Vagina (tissue), 2 donors: Measurements from ENCODE around the gene GPR173. TPM values are rescaled to one million over a fixed set of nuclear protein-coding genes. Genes with fewer than 3 reads are reported as not detected.

Experiments used
- DNase-seq, 2 donors: peaks; one replicate each; pipeline ENCODE4 v3.0.0-alpha.2; 2017; ENCODE audit errors: extremely low spot score in 2 of 2
- H3K27ac ChIP-seq: fragments of 200-600 bp; sonication (generic); one replicate; pipeline ENCODE4 v1.5.1; 2019
- H3K27me3 ChIP-seq: fragments of 200-600 bp; sonication (generic); one replicate; pipeline ENCODE4 v1.5.1; 2019
- H3K36me3 ChIP-seq, 2 donors: fragments of 200-600 bp; sonication (generic); one replicate each; pipeline ENCODE4 v1.5.1; 2017 to 2019
- H3K4me1 ChIP-seq: fragments of 200-600 bp; sonication (generic); one replicate; pipeline ENCODE4 v1.5.1; 2019
- H3K4me3 ChIP-seq, 2 donors: fragments of 200-600 bp; sonication (generic); 1 replicate in 1 of 2; 2 replicates in 1 of 2; pipeline ENCODE4 v1.5.1; 2016 to 2019
- H3K9me3 ChIP-seq: fragments of 200-600 bp; sonication (generic); one replicate; pipeline ENCODE4 v1.5.1; 2019
- CTCF ChIP-seq, 3 experiments: fragments of 450-650 bp in 2 of 3; fragments of 200-600 bp in 1 of 3; sonication (generic) in 1 of 3; IDR thresholded peaks; one replicate each; pipeline ENCODE4 v1.5.1; 2017 to 2019; ENCODE audit warnings: antibody characterized with exemption in 3 of 3, mild to moderate bottlenecking in 2 of 3, moderate library complexity in 2 of 3
- POLR2A ChIP-seq, 2 donors: fragments of 450-650 bp; IDR thresholded peaks; one replicate each; pipeline ENCODE4 v1.6.1; 2017; ENCODE audit warnings: antibody characterized with exemption in 2 of 2, mild to moderate bottlenecking in 2 of 2, moderate library complexity in 2 of 2
- POLR2AphosphoS5 ChIP-seq, 2 donors: sonication (generic); formaldehyde crosslinking; IDR thresholded peaks; one replicate each; pipeline ENCODE4 v1.9.0; 2017; ENCODE audit warnings: antibody characterized with exemption in 2 of 2, mild to moderate bottlenecking in 2 of 2, low read depth in 1 of 2; ENCODE audit not compliant: insufficient read depth in 1 of 2
- intact Hi-C: fragments of 100-400 bp; cut with DNase I; formaldehyde crosslinking; loops from one replicate; pipeline ENCODE4 v1.15.1; 2023
- total RNA-seq: library from RNA; depleted of rRNA; stranded (reverse); fragments of >200 nt; gene quantifications from one replicate; pipeline ENCODE4 v1.2.3, GENCODE V29; 2016

GPR173 gene
- total RNA-seq, 1 donor from 2014 or later = 2.2 TPM

GRCh38 chrX:53055244-53055849, 6.8 kb downstream of the GPR173 start:
- no peaks in the 10 kb centered on the region for H3K27me3 ChIP-seq
- H3K36me3 ChIP-seq = no peaks in the 10 kb centered on the region
- no peaks in the 10 kb centered on the region for H3K4me1 ChIP-seq
- H3K9me3 ChIP-seq = no peaks in the 10 kb centered on the region
- intact Hi-C loops = no loop called here
- no peak overlapping the region for H3K4me3 ChIP-seq
- TF ChIP-seq CTCF (IDR thresholded peaks at IDR 0.05) (no peak), POLR2A (IDR thresholded peaks at IDR 0.05) (no peak), POLR2AphosphoS5 (IDR thresholded peaks at IDR 0.05; ENCODE audit: insufficient read depth in 1 of 2, low read depth in 1 of 2) (no peak)
- no peak for DNase-seq
- no peak overlapping the region for H3K27ac ChIP-seq

GRCh38 chrX:53056292-53056691, 7.7 kb downstream of the GPR173 start:
- no peak for TF ChIP-seq POLR2A (IDR thresholded peaks at IDR 0.05)
- TF ChIP-seq CTCF (IDR thresholded peaks at IDR 0.05) = no peak
- TF ChIP-seq POLR2AphosphoS5 (IDR thresholded peaks at IDR 0.05; ENCODE audit: insufficient read depth in 1 of 2, low read depth in 1 of 2) = no peak
- H3K4me3 ChIP-seq = no peak overlapping the region
- intact Hi-C loops = no loop called here
- DNase-seq = no peak
- H3K9me3 ChIP-seq = no peaks in the 10 kb centered on the region
- H3K27ac ChIP-seq = no peak overlapping the region
- H3K4me1 ChIP-seq = no peaks in the 10 kb centered on the region
- H3K36me3 ChIP-seq = no peaks in the 10 kb centered on the region
- no peaks in the 10 kb centered on the region for H3K27me3 ChIP-seq

- Histone ChIP-seq H3K4me1 (no peaks in the 10 kb centered on the region), H3K27ac (no peak overlapping the region), H3K27me3 (no peaks in the 10 kb centered on the region), H3K9me3 (no peaks in the 10 kb centered on the region), H3K4me3 (no peak overlapping the region), H3K36me3 (no peaks in the 10 kb centered on the region)
- no peak for DNase-seq
- TF ChIP-seq POLR2A (IDR thresholded peaks at IDR 0.05) (no peak), CTCF (IDR thresholded peaks at IDR 0.05) (no peak), POLR2AphosphoS5 (IDR thresholded peaks at IDR 0.05; ENCODE audit: insufficient read depth in 1 of 2, low read depth in 1 of 2) (no peak)
- intact Hi-C loops = no loop called here
Measured at GRCh38 chrX:53065104-53065503, 16.5 kb downstream of the GPR173 start.

GRCh38 chrX:53071064-53071463, 22.5 kb downstream of the GPR173 start:
- Histone ChIP-seq H3K27ac (peak overlapping the region; percentile 80), H3K27me3 (no peaks in the 10 kb centered on the region), H3K36me3 (no peaks in the 10 kb centered on the region), H3K4me3 (no peak overlapping the region), H3K9me3 (no peaks in the 10 kb centered on the region), H3K4me1 (peaks cover 3% of the 10 kb centered on the region)
- no peak for DNase-seq
- TF ChIP-seq CTCF (IDR thresholded peaks at IDR 0.05) (no peak), POLR2AphosphoS5 (IDR thresholded peaks at IDR 0.05; ENCODE audit: insufficient read depth in 1 of 2, low read depth in 1 of 2) (no peak), POLR2A (IDR thresholded peaks at IDR 0.05) (no peak)
- intact Hi-C loops = no loop called here

GRCh38 chrX:53071604-53072417, 23.2 kb downstream of the GPR173 start:
- Histone ChIP-seq H3K4me1 (peaks cover 3% of the 10 kb centered on the region), H3K27me3 (no peaks in the 10 kb centered on the region), H3K27ac (peak overlapping the region; percentile 80), H3K4me3 (peak overlapping the region; percentile 26 to 36), H3K9me3 (no peaks in the 10 kb centered on the region), H3K36me3 (no peaks in the 10 kb centered on the region)
- intact Hi-C loops = no loop called here
- TF ChIP-seq POLR2AphosphoS5 (IDR thresholded peaks at IDR 0.05; ENCODE audit: insufficient read depth in 1 of 2, low read depth in 1 of 2) (peak; percentile 75 to 83), POLR2A (IDR thresholded peaks at IDR 0.05) (no peak), CTCF (IDR thresholded peaks at IDR 0.05) (peak; percentile 44 to 79 (median 62))
- no peak for DNase-seq
